ENCODE results near the gene NEUROG1.

NEUROG1 gene

GRCh38 chr5:135549413-135549812 lies 13.6 kb upstream of the NEUROG1 start (continued):
- TF ChIP-seq PRDM2 (tag by site-specific recombination; IDR thresholded peaks at IDR 0.05; ENCODE audit: borderline replicate concordance), result no peak
- no peak for TF ChIP-seq HOXD13 (CRISPR knock-in tag; IDR thresholded peaks at IDR 0.05; ENCODE audit: borderline replicate concordance)
- no peak for TF ChIP-seq ZNF2 (tag by site-specific recombination; IDR thresholded peaks at IDR 0.05)
- TF ChIP-seq ZNF174 (tag by site-specific recombination; IDR thresholded peaks at IDR 0.05), result no peak
- no peak for TF ChIP-seq ZNF10 (tag by site-specific recombination; IDR thresholded peaks at IDR 0.05)
- TF ChIP-seq ZBTB8A (tag by site-specific recombination; IDR thresholded peaks at IDR 0.05), result no peak
- TF ChIP-seq SETDB1 (IDR thresholded peaks at IDR 0.05; ENCODE audit: insufficient read length, low read length), result no peak
- TF ChIP-seq ZNF423 (tag by site-specific recombination; IDR thresholded peaks at IDR 0.05), result no peak
- no peak for TF ChIP-seq ZNF292 (tag by site-specific recombination; IDR thresholded peaks at IDR 0.05; ENCODE audit: borderline replicate concordance, low read depth)
- TF ChIP-seq ZNF654 (tag by site-specific recombination; IDR thresholded peaks at IDR 0.05; ENCODE audit: low read depth), result no peak
- no peak for TF ChIP-seq ZNF707 (tag by site-specific recombination; IDR thresholded peaks at IDR 0.05)
- TF ChIP-seq ZNF146 (tag by site-specific recombination; IDR thresholded peaks at IDR 0.05), result no peak

GRCh38 chr5:135547590-135548254 lies 12.0 kb upstream of the NEUROG1 start:
- Histone ChIP-seq H3K4me1 (ENCODE audit: control insufficient read depth, insufficient read depth, low read length) (no peaks in the 10 kb centered on the region), H3K27ac (ENCODE audit: extremely low read depth, low read depth, low read length) (no peak overlapping the region), H3K9me3 (ENCODE audit: control insufficient read depth, insufficient read depth, low read depth, low read length) (no peaks in the 10 kb centered on the region), H3K36me3 (ENCODE audit: control insufficient read depth in 2 of 2, insufficient read depth in 1 of 2, low read length in 2 of 2) (no peaks in the 10 kb centered on the region), H3K4me3 (ENCODE audit: low read depth, low read length) (no peak overlapping the region)
- POLR2A ChIA-PET, result no interaction called here
- CTCF ChIA-PET, result interaction anchor here (1.0 to 13.3 kb wide), 3 partner anchors 18 to 87 kb away, joined by 5 to 853 read pairs (median 287); no protein-coding TSS in a partner anchor
- no peak for TF ChIP-seq ZNF518A (tag by site-specific recombination; conservative IDR thresholded peaks at IDR 0.05; ENCODE audit: low read depth)
- TF ChIP-seq KLF10 (tag by site-specific recombination; IDR thresholded peaks at IDR 0.05), result no peak
- no peak for TF ChIP-seq KLF9 (tag by site-specific recombination; IDR thresholded peaks at IDR 0.05; ENCODE audit: low read depth)
- peak; percentile 95 for TF ChIP-seq ZFHX2 (tag by site-specific recombination; conservative IDR thresholded peaks at IDR 0.05)
- TF ChIP-seq ZNF654 (tag by site-specific recombination; IDR thresholded peaks at IDR 0.05; ENCODE audit: low read depth), result no peak
- TF ChIP-seq MYNN (tag by site-specific recombination; IDR thresholded peaks at IDR 0.05; ENCODE audit: borderline replicate concordance), result no peak
- TF ChIP-seq ZNF529 (tag by site-specific recombination; IDR thresholded peaks at IDR 0.05; ENCODE audit: insufficient replicate concordance), result no peak
- TF ChIP-seq EGR2 (tag by site-specific recombination; IDR thresholded peaks at IDR 0.05; ENCODE audit: low read depth), result peak; percentile 97
- TF ChIP-seq GLIS1 (tag by site-specific recombination; IDR thresholded peaks at IDR 0.05), result peak; percentile 67
- no peak for TF ChIP-seq ZNF335 (tag by site-specific recombination; conservative IDR thresholded peaks at IDR 0.05)

Data from HEK293 (cell line).